ENCODE results near the gene SOCS2.
A peak's percentile ranks its signal among the peaks of the same experiment; 100 is the strongest.

Gene SOCS2

GRCh38 chr12:93569656-93570551, 2.6 kb upstream of the SOCS2 start:
- H3K4me1 ChIP-seq (ENCODE audit: control insufficient read depth, insufficient read depth, low read length), result no peaks in the 10 kb centered on the region
- peak overlapping the region; percentile 94 for H3K27ac ChIP-seq (ENCODE audit: extremely low read depth, low read depth, low read length)
- H3K4me3 ChIP-seq (ENCODE audit: low read depth, low read length), result peak overlapping the region; percentile 53
- H3K9me3 ChIP-seq (ENCODE audit: control insufficient read depth, insufficient read depth, low read depth, low read length), result no peaks in the 10 kb centered on the region
- H3K36me3 ChIP-seq (ENCODE audit: control insufficient read depth in 2 of 2, insufficient read depth in 1 of 2, low read length in 2 of 2), result peaks cover 0 to 6% of the 10 kb centered on the region in 2 experiments; a peak in 1 of 3 replicates
- ChIA-PET POLR2A (interaction anchor here (0.6 to 1.1 kb wide), 8 partner anchors 43 to 532 kb away, joined by 3 to 4 read pairs (median 3); no protein-coding TSS in a partner anchor), CTCF (interaction anchor here (0.6 to 5.7 kb wide), 16 partner anchors 12 to 584 kb away, joined by 3 to 60 read pairs (median 3); no protein-coding TSS in a partner anchor)
- no peak for TF ChIP-seq HIC1 (tag by site-specific recombination; IDR thresholded peaks at IDR 0.05)
- TF ChIP-seq TRIM28 (IDR thresholded peaks at IDR 0.05; ENCODE audit: borderline replicate concordance, low read length), result no peak
- peak; percentile 74 for TF ChIP-seq WT1 (tag by site-specific recombination; IDR thresholded peaks at IDR 0.05)
- TF ChIP-seq ZNF132 (tag by site-specific recombination; IDR thresholded peaks at IDR 0.05; ENCODE audit: borderline replicate concordance), result no peak
- peak; percentile 25; the same call in 1 of the 2 replicates for TF ChIP-seq ZNF398 (tag by site-specific recombination; IDR thresholded peaks at IDR 0.05)
- peak; percentile 69 for TF ChIP-seq CTCF (tag by site-specific recombination; IDR thresholded peaks at IDR 0.05)
- no peak for TF ChIP-seq ZNF660 (tag by site-specific recombination; IDR thresholded peaks at IDR 0.05)
- no peak for TF ChIP-seq ZNF645 (tag by site-specific recombination; IDR thresholded peaks at IDR 0.05)
- peak; percentile 69 for TF ChIP-seq KLF10 (tag by site-specific recombination; IDR thresholded peaks at IDR 0.05)
- TF ChIP-seq ZNF776 (tag by site-specific recombination; IDR thresholded peaks at IDR 0.05; ENCODE audit: borderline replicate concordance), result no peak
- TF ChIP-seq ZNF843 (tag by site-specific recombination; IDR thresholded peaks at IDR 0.05), result no peak
- no peak for TF ChIP-seq ZNF571 (tag by site-specific recombination; IDR thresholded peaks at IDR 0.05)
- no peak for TF ChIP-seq ZNF704 (tag by site-specific recombination; IDR thresholded peaks at IDR 0.05)
- TF ChIP-seq TCF7L2 (IDR thresholded peaks at IDR 0.05; ENCODE audit: borderline replicate concordance, low read depth, low read length), result peak; percentile 92
- no peak for TF ChIP-seq ZNF692 (tag by site-specific recombination; IDR thresholded peaks at IDR 0.05)
- no peak for TF ChIP-seq ZNF362 (tag by site-specific recombination; IDR thresholded peaks at IDR 0.05)
- TF ChIP-seq BCL11A (tag by site-specific recombination; IDR thresholded peaks at IDR 0.05; ENCODE audit: low read depth), result no peak
- peak; percentile 15; the same call in 1 of the 2 replicates for TF ChIP-seq ZXDB (tag by site-specific recombination; IDR thresholded peaks at IDR 0.05)
- TF ChIP-seq ZNF654 (tag by site-specific recombination; IDR thresholded peaks at IDR 0.05; ENCODE audit: low read depth), result peak; percentile 60
- peak; percentile 21; the same call in 1 of the 2 replicates for TF ChIP-seq KLF7 (tag by site-specific recombination; IDR thresholded peaks at IDR 0.05; ENCODE audit: borderline replicate concordance)
- TF ChIP-seq HOXC10 (CRISPR knock-in tag; IDR thresholded peaks at IDR 0.05), result no peak
- TF ChIP-seq ZNF24 (tag by site-specific recombination; IDR thresholded peaks at IDR 0.05), result no peak
- peak; percentile 53 for TF ChIP-seq SP3 (tag by site-specific recombination; IDR thresholded peaks at IDR 0.05)
- no peak for TF ChIP-seq ZNF548 (tag by site-specific recombination; IDR thresholded peaks at IDR 0.05)
- TF ChIP-seq ZNF580 (tag by site-specific recombination; IDR thresholded peaks at IDR 0.05), result peak; percentile 16; the same call in 1 of the 2 replicates
- no peak for TF ChIP-seq ZBTB1 (tag by site-specific recombination; IDR thresholded peaks at IDR 0.05)
